ENCODE results near the gene PTPN22. TPM values are rescaled to one million over a fixed set of nuclear protein-coding genes. Genes with fewer than 3 reads are reported as not detected.

The PTPN22 gene
- total and polyA plus RNA-seq, 9 of the 15 experiments (the other 6 are each of a cell fraction or from before 2014, with no cell fraction given), result 0.45 to 4.6 (median 1.1) TPM

GRCh38 chr1:113871597-113872113 is at the start of gene PTPN22 (continued):
- TF ChIP-seq CHAMP1 (IDR thresholded peaks at IDR 0.05), result peak; percentile 15; the same call in 1 of the 2 replicates
- TF ChIP-seq SMARCA5 (IDR thresholded peaks at IDR 0.05), result no peak
- TF ChIP-seq ZNF766 (CRISPR knock-in tag; conservative IDR thresholded peaks at IDR 0.05), result 0 out of 2 replicates have a peak, but pooled peaks have one; percentile 35
- TF ChIP-seq ZNF79 (CRISPR knock-in tag; IDR thresholded peaks at IDR 0.05; ENCODE audit: low read depth), result no peak
- no peak for TF ChIP-seq NCOA6 (IDR thresholded peaks at IDR 0.05)
- peak; percentile 50; the same call in 1 of the 2 replicates for TF ChIP-seq JUN (IDR thresholded peaks at IDR 0.05; ENCODE audit: borderline replicate concordance, low read depth, low read length)
- 0 out of 2 replicates have a peak, but pooled peaks have one; percentile 7 for TF ChIP-seq JUN (CRISPR knock-in tag; IDR thresholded peaks at IDR 0.05; ENCODE audit: borderline replicate concordance)
- TF ChIP-seq DIDO1 (tag; IDR thresholded peaks at IDR 0.05; ENCODE audit: low read depth), result 0 out of 2 replicates have a peak, but pooled peaks have one; percentile 14
- TF ChIP-seq BACH1 (tag; IDR thresholded peaks at IDR 0.05), result peak; percentile 76; the same call in 1 of the 2 replicates
- TF ChIP-seq ZNF589 (CRISPR knock-in tag; IDR thresholded peaks at IDR 0.05; ENCODE audit: low read depth), result peak; percentile 81; the same call in 1 of the 2 replicates
- TF ChIP-seq EHMT2 (IDR thresholded peaks at IDR 0.05), result 0 out of 2 replicates have a peak, but pooled peaks have one; percentile 9
- TF ChIP-seq, protein P1, sequence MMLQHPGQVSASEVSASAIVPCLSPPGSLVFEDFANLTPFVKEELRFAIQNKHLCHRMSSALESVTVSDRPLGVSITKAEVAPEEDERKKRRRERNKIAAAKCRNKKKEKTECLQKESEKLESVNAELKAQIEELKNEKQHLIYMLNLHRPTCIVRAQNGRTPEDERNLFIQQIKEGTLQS (IDR thresholded peaks at IDR 0.05), result peak; percentile 48; the same call in 1 of the 2 replicates
- TF ChIP-seq, protein P1 (CRISPR knock-in tag; conservative IDR thresholded peaks at IDR 0.05), result no peak
- no peak for TF ChIP-seq CEBPB (tag; IDR thresholded peaks at IDR 0.05)
- TF ChIP-seq, protein P2, sequence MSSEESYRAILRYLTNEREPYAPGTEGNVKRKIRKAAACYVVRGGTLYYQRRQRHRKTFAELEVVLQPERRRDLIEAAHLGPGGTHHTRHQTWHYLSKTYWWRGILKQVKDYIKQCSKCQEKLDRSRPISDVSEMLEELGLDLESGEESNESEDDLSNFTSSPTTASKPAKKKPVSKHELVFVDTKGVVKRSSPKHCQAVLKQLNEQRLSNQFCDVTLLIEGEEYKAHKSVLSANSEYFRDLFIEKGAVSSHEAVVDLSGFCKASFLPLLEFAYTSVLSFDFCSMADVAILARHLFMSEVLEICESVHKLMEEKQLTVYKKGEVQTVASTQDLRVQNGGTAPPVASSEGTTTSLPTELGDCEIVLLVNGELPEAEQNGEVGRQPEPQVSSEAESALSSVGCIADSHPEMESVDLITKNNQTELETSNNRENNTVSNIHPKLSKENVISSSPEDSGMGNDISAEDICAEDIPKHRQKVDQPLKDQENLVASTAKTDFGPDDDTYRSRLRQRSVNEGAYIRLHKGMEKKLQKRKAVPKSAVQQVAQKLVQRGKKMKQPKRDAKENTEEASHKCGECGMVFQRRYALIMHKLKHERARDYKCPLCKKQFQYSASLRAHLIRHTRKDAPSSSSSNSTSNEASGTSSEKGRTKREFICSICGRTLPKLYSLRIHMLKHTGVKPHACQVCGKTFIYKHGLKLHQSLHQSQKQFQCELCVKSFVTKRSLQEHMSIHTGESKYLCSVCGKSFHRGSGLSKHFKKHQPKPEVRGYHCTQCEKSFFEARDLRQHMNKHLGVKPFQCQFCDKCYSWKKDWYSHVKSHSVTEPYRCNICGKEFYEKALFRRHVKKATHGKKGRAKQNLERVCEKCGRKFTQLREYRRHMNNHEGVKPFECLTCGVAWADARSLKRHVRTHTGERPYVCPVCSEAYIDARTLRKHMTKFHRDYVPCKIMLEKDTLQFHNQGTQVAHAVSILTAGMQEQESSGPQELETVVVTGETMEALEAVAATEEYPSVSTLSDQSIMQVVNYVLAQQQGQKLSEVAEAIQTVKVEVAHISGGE (CRISPR knock-in tag; IDR thresholded peaks at IDR 0.05), result peak in 1 of 3 experiments; percentile 53; a peak in 2 of 6 replicates
- peak; percentile 41; the same call in 1 of the 2 replicates for TF ChIP-seq TOE1 (IDR thresholded peaks at IDR 0.05; ENCODE audit: borderline replicate concordance)
- TF ChIP-seq TOE1 (CRISPR knock-in tag; IDR thresholded peaks at IDR 0.05; ENCODE audit: borderline replicate concordance, low read depth), result no peak
- TF ChIP-seq U2AF2 (optimal IDR thresholded peaks at IDR 0.05; ENCODE audit: low read depth, low read length), result no peak
- peak; percentile 61; the same call in 1 of the 2 replicates for TF ChIP-seq ZNF175 (CRISPR knock-in tag; IDR thresholded peaks at IDR 0.05; ENCODE audit: low read depth)
- no peak for TF ChIP-seq ARNT (IDR thresholded peaks at IDR 0.05)
- TF ChIP-seq FOXM1 (IDR thresholded peaks at IDR 0.05; ENCODE audit: low read depth), result peak; percentile 45; the same call in 1 of the 2 replicates
- TF ChIP-seq FOXM1 (CRISPR knock-in tag; IDR thresholded peaks at IDR 0.05; ENCODE audit: low read depth), result no peak
- no peak for TF ChIP-seq NCOR1 (IDR thresholded peaks at IDR 0.05)

All from K562 (cell line).